Measurements from ENCODE around the gene TTC21A. TPM values are rescaled to one million over a fixed set of nuclear protein-coding genes. Genes with fewer than 3 reads are reported as not detected.

The TTC21A gene
- total RNA-seq, 2 experiments from 2014 or later, result 0.69 to 0.79 TPM

GRCh38 chr3:39103791-39104552 is 3.5 kb upstream of the TTC21A start:
- Mint-ChIP-seq H3K27ac (peak overlapping the region; percentile 10), H3K9me3 (no peaks in the 10 kb centered on the region), H3K27me3 (no peaks in the 10 kb centered on the region), H3K4me1 (ENCODE audit: low read depth) (peaks cover 39% of the 10 kb centered on the region), H3K36me3 (ENCODE audit: low read depth) (no peaks in the 10 kb centered on the region), H3K4me3 (no peak overlapping the region)
- no peak for TF ChIP-seq CTCF (IDR thresholded peaks at IDR 0.05)
- ChIA-PET CTCF (interaction anchor here (6.9 kb wide), 1 partner anchor 184 kb away, joined by 50 read pairs; no protein-coding TSS in a partner anchor), POLR2A (interaction anchor here (0.6 to 1.0 kb wide), 3 partner anchors 27 to 216 kb away, joined by 3 read pairs; no protein-coding TSS in a partner anchor)
- ATAC-seq (no peak), DNase-seq (no peak)
- intact Hi-C loops (cut with micrococcal nuclease), result no loop called here

- Mint-ChIP-seq H3K27me3 (no peaks in the 10 kb centered on the region), H3K36me3 (ENCODE audit: low read depth) (no peaks in the 10 kb centered on the region), H3K4me1 (ENCODE audit: low read depth) (peaks cover 40% of the 10 kb centered on the region), H3K9me3 (no peaks in the 10 kb centered on the region), H3K27ac (peak overlapping the region; percentile 13), H3K4me3 (peak overlapping the region; percentile 78)
- no peak for TF ChIP-seq CTCF (IDR thresholded peaks at IDR 0.05)
- intact Hi-C loops (cut with micrococcal nuclease), result loop anchor here (5.0 kb wide), 2 partner anchors 42 to 182 kb away; no protein-coding TSS in a partner anchor
- CTCF ChIA-PET, result interaction anchor here (0.8 to 6.9 kb wide), 5 partner anchors 38 to 186 kb away, joined by 3 to 50 read pairs (median 5); no protein-coding TSS in a partner anchor
- DNase-seq (peak; percentile 64), ATAC-seq (no peak)
- POLR2A ChIA-PET, result interaction anchor here (0.6 to 1.5 kb wide), 6 partner anchors 13 to 215 kb away, joined by 3 to 4 read pairs (median 3); no protein-coding TSS in a partner anchor
These were observed 2.4 kb upstream of the TTC21A start for GRCh38 chr3:39104961-39105686.

GRCh38 chr3:39105687-39106063 is 1.8 kb upstream of the TTC21A start:
- ATAC-seq, result no peak
- H3K36me3 Mint-ChIP-seq (ENCODE audit: low read depth), result no peaks in the 10 kb centered on the region
- no peaks in the 10 kb centered on the region for H3K9me3 Mint-ChIP-seq
- H3K4me3 Mint-ChIP-seq, result peak overlapping the region; percentile 78
- no peaks in the 10 kb centered on the region for H3K27me3 Mint-ChIP-seq
- intact Hi-C loops (cut with micrococcal nuclease), result loop anchor here (5.0 kb wide), 2 partner anchors 42 to 182 kb away; no protein-coding TSS in a partner anchor
- POLR2A ChIA-PET, result interaction anchor here (1.0 to 1.5 kb wide), 5 partner anchors 13 to 61 kb away, joined by 3 to 4 read pairs (median 4); no protein-coding TSS in a partner anchor
- peaks cover 40% of the 10 kb centered on the region for H3K4me1 Mint-ChIP-seq (ENCODE audit: low read depth)
- H3K27ac Mint-ChIP-seq, result no peak overlapping the region
- CTCF ChIA-PET, result interaction anchor here (0.9 to 6.9 kb wide), 8 partner anchors 20 to 185 kb away, joined by 3 to 50 read pairs (median 4); no protein-coding TSS in a partner anchor
- no peak for TF ChIP-seq CTCF (IDR thresholded peaks at IDR 0.05)
- DNase-seq, result no peak

GRCh38 chr3:39106281-39106811 is 1.1 kb upstream of the TTC21A start:
- ChIA-PET CTCF (interaction anchor here (0.9 to 6.9 kb wide), 10 partner anchors 19 to 186 kb away, joined by 3 to 50 read pairs (median 4); no protein-coding TSS in a partner anchor), POLR2A (interaction anchor here (0.9 to 1.5 kb wide), 7 partner anchors 12 to 61 kb away, joined by 3 to 4 read pairs (median 3); no protein-coding TSS in a partner anchor)
- Mint-ChIP-seq H3K36me3 (ENCODE audit: low read depth) (no peaks in the 10 kb centered on the region), H3K27ac (peak overlapping the region; percentile 5), H3K27me3 (no peaks in the 10 kb centered on the region), H3K4me3 (peak overlapping the region; percentile 78), H3K4me1 (ENCODE audit: low read depth) (peaks cover 40% of the 10 kb centered on the region), H3K9me3 (no peaks in the 10 kb centered on the region)
- DNase-seq (no peak), ATAC-seq (no peak)
- TF ChIP-seq CTCF (IDR thresholded peaks at IDR 0.05), result no peak
- intact Hi-C loops (cut with micrococcal nuclease), result loop anchor here (5.0 kb wide), 2 partner anchors 41 to 181 kb away; no protein-coding TSS in a partner anchor

All from activated CD8-positive, alpha-beta T cell treated with anti-CD3 and anti-CD28 coated beads for 36 hours (primary cell).